CD4-positive, alpha-beta T cell treated with Interleukin-12 subunit alpha and Interleukin-12 subunit beta, for 1 hour (primary cell): ENCODE results near the gene HTRA2.

ENCODE experiments used
- DNase-seq: peaks from one replicate; pipeline ENCODE4 v3.0.0-alpha.2; 2020

Gene HTRA2

GRCh38 chr2:74516650-74517049 lies 13.1 kb upstream of the HTRA2 start:
- DNase-seq: no peak

DNA sequence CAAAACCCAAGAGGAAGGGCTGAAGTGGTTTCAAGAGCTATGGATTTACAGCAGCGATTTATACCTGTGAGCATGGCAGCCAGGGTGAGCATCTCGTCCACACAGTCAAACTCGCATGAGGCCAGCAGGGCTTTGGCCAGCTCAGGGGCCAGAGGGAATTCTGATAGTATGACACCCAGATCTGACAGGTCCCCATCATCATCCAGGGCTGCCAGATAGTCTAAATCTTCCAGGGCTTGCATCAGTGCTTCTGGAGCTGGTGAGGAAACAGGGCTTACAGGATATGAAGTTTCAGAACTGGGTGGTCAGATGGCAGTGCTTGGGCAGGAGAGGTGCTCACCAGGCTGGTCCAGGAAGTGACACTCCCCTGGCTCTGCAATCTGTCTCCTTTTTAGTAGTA lies 7.2 kb upstream of the HTRA2 start:
- no peak for DNase-seq

GRCh38 chr2:74524005-74524404 lies 5.7 kb upstream of the HTRA2 start:
- no peak for DNase-seq

DNA sequence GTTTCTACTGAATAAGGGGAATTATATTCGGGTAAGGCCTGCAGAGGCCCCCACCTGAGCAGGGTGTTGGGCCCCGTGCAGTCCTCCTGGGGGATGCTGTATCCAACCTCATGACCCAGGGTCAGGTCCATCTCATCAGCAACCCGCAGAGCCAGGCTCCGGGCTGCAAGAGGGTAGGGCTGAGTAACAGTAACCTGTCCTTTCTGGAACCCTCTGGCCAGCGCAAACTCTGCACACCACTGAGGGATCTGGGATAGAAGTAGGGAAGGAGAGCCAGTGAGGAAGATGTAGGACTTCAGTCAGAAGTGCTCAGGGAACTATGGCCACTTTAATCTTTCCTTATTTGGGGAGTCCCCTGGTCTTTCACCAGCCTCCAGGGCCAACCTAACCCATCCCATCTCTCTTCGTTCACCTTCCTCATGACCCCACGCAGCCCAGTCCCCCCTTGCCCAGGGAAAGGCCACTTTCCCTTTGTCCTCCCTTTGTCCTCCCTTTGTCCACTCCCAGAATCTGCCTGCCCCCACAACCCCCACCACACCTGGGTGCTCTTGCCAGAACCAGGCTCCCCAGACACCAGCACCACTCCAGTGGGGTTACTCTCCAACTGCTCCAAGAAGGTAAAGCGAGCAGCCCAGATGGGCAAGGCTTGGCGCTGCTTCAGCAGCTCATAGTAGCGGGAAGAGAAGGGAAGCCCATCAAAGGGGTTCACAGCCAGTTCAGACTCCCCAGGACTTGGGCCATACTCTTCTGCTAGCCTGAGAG lies 4.6 kb upstream of the HTRA2 start:
- no peak for DNase-seq

- peak; percentile 49 for DNase-seq
Observed at GRCh38 chr2:74525717-74526648, 3.8 kb upstream of the HTRA2 start, which contains the start of gene DQX1. Gene DQX1, minus strand, starts transcription at chr2:74526231. Its CDS starts 502 bp downstream, at chr2:74525729.

- DNase-seq: no peak
Observed at GRCh38 chr2:74526649-74527230, 3.0 kb upstream of the HTRA2 start.

GRCh38 chr2:74527741-74528140 lies 2.0 kb upstream of the HTRA2 start:
- no peak for DNase-seq

GRCh38 chr2:74528600-74529356 lies 955 bp upstream of the HTRA2 start:
- DNase-seq: peak; percentile 28

DNA sequence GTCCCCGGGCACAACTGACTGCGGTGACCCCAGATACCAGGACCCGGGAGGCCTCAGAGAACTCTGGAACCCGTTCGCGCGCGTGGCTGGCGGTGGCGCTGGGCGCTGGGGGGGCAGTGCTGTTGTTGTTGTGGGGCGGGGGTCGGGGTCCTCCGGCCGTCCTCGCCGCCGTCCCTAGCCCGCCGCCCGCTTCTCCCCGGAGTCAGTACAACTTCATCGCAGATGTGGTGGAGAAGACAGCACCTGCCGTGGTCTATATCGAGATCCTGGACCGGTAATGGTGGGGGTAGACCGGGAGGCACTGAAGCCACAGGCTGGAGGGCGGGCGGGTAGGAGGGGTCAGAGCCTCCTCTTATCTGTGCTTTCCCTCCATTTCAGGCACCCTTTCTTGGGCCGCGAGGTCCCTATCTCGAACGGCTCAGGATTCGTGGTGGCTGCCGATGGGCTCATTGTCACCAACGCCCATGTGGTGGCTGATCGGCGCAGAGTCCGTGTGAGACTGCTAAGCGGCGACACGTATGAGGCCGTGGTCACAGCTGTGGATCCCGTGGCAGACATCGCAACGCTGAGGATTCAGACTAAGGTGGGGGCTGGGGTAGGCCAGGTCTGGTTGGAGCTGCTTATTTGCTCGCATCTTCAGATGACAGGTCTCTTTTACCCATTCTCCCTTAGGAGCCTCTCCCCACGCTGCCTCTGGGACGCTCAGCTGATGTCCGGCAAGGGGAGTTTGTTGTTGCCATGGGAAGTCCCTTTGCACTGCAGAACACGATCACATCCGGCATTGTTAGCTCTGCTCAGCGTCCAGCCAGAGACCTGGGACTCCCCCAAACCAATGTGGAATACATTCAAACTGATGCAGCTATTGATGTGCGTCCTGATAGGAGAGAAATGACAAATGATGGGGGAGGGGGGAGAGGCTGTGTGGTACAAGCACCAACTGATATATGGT lies 780 bp downstream of the HTRA2 start:
- peak; percentile 70 for DNase-seq

DNA sequence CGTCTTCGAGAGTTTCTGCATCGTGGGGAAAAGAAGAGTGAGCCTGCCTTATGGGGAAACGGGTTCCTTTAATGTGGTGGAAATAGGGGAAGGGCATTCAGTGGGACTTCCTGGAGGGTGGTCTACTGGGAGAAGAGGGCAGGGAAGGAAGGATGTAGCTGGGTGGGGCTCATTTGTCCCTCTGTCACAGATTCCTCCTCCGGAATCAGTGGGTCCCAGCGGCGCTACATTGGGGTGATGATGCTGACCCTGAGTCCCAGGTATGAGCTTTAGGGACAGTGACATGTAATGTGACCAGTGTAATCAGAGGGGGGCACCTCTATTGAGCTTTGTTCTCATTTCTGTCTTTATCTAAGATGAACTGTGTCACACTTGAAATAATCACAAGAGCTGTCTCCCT lies 1.9 kb downstream of the HTRA2 start:
- DNase-seq: no peak

- peak; percentile 64 for DNase-seq
Observed at GRCh38 chr2:74532222-74532621, 2.5 kb downstream of the HTRA2 start.

GRCh38 chr2:74533464-74533863 lies 3.7 kb downstream of the HTRA2 start:
- no peak for DNase-seq

GRCh38 chr2:74534411-74534810 lies 4.7 kb downstream of the HTRA2 start:
- DNase-seq: no peak

GRCh38 chr2:74535440-74535965 lies 5.8 kb downstream of the HTRA2 start:
- DNase-seq: no peak

- no peak for DNase-seq
Observed at GRCh38 chr2:74536166-74536950, 6.6 kb downstream of the HTRA2 start.

DNA sequence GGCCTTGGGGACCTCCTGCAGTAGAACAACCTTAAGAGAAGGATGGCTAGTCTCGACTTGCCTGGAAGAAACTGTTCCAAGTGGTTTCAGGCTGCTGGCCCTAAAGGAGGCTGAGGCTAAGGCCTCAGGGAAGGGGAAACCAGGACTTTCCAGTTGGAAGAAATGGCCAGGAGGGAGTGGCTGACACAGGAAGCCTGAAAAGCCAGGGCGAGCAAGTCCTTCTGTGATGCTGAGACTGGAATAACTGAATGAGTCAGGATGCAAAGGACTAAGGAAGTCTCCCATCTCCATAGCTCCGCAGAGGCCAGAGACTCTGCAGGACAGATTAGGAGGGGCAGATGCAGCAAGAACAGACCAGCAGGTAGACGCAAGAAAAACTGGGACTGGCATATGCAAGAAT lies 7.4 kb downstream of the HTRA2 start:
- no peak for DNase-seq

- no peak for DNase-seq
Observed at GRCh38 chr2:74538881-74539339, 9.2 kb downstream of the HTRA2 start.

- no peak for DNase-seq
Observed at GRCh38 chr2:74540291-74540690, 10.6 kb downstream of the HTRA2 start.

- no peak for DNase-seq
Observed at GRCh38 chr2:74542978-74543377, 13.2 kb downstream of the HTRA2 start.

DNA sequence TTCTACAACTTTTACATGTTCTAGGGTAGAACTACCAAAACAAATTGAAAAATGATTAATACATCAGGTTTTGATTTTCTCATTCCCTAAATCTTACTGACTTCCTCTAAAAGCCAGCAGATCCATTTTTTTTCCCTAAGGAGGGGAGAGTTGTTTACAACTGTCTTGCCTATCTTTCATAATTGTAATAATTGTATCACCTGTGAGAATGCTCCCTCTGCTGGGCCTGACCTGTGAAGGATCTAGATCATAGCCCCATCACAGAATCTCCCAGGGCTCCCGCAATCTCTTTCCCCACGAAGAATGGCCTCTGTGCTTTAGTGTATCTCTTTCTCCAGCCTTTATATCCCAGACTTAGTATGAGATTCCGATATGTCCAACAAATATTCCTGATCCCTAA lies 14.9 kb downstream of the HTRA2 start:
- DNase-seq: peak; percentile 24
